ENCODE results near the gene NACC2.

The NACC2 gene

GRCh38 chr9:135991771-135992170 lies 103.3 kb downstream of the NACC2 start:
- no peak overlapping the region for H3K4me3 ChIP-seq (replicated peaks; ENCODE audit: low read depth, low read length)
- TF ChIP-seq CTCF (IDR thresholded peaks at IDR 0.05; ENCODE audit: low read depth, low read length, missing control alignments) = no peak
- DNase-seq (ENCODE audit: extremely low read depth, low read depth) = no peak

GRCh38 chr9:135990468-135991429 lies 104.3 kb downstream of the NACC2 start:
- TF ChIP-seq CTCF (IDR thresholded peaks at IDR 0.05; ENCODE audit: low read depth, low read length, missing control alignments) = no peak
- DNase-seq (ENCODE audit: extremely low read depth, low read depth) = no peak
- H3K4me3 ChIP-seq (replicated peaks; ENCODE audit: low read depth, low read length) = no peak overlapping the region

GRCh38 chr9:135989722-135990467 lies 105.2 kb downstream of the NACC2 start:
- no peak overlapping the region for H3K4me3 ChIP-seq (replicated peaks; ENCODE audit: low read depth, low read length)
- DNase-seq (ENCODE audit: extremely low read depth, low read depth) = no peak
- TF ChIP-seq CTCF (IDR thresholded peaks at IDR 0.05; ENCODE audit: low read depth, low read length, missing control alignments) = no peak

- no peak for TF ChIP-seq CTCF (IDR thresholded peaks at IDR 0.05; ENCODE audit: low read depth, low read length, missing control alignments)
- no peak overlapping the region for H3K4me3 ChIP-seq (replicated peaks; ENCODE audit: low read depth, low read length)
- no peak for DNase-seq (ENCODE audit: extremely low read depth, low read depth)
Observed at GRCh38 chr9:135989157-135989556, 105.9 kb downstream of the NACC2 start.

GRCh38 chr9:135988493-135988892 lies 106.6 kb downstream of the NACC2 start:
- TF ChIP-seq CTCF (IDR thresholded peaks at IDR 0.05; ENCODE audit: low read depth, low read length, missing control alignments) = no peak
- H3K4me3 ChIP-seq (replicated peaks; ENCODE audit: low read depth, low read length) = no peak overlapping the region
- DNase-seq (ENCODE audit: extremely low read depth, low read depth) = no peak

GRCh38 chr9:135987838-135988404 lies 107.2 kb downstream of the NACC2 start:
- H3K4me3 ChIP-seq (replicated peaks; ENCODE audit: low read depth, low read length) = no peak overlapping the region
- no peak for DNase-seq (ENCODE audit: extremely low read depth, low read depth)
- no peak for TF ChIP-seq CTCF (IDR thresholded peaks at IDR 0.05; ENCODE audit: low read depth, low read length, missing control alignments)
